ENCODE results near the gene CSNK2A3.

- TF ChIP-seq CTCF (IDR thresholded peaks at IDR 0.05), result no peak
- TF ChIP-seq POLR2A (IDR thresholded peaks at IDR 0.05), result no peak
Measured at GRCh38 chr11:11306855-11307254, 46.2 kb downstream of the CSNK2A3 start.

Data from ovary (tissue), 3 donors.